Measurements from ENCODE around the gene DENND4A.

The DENND4A gene

DNA sequence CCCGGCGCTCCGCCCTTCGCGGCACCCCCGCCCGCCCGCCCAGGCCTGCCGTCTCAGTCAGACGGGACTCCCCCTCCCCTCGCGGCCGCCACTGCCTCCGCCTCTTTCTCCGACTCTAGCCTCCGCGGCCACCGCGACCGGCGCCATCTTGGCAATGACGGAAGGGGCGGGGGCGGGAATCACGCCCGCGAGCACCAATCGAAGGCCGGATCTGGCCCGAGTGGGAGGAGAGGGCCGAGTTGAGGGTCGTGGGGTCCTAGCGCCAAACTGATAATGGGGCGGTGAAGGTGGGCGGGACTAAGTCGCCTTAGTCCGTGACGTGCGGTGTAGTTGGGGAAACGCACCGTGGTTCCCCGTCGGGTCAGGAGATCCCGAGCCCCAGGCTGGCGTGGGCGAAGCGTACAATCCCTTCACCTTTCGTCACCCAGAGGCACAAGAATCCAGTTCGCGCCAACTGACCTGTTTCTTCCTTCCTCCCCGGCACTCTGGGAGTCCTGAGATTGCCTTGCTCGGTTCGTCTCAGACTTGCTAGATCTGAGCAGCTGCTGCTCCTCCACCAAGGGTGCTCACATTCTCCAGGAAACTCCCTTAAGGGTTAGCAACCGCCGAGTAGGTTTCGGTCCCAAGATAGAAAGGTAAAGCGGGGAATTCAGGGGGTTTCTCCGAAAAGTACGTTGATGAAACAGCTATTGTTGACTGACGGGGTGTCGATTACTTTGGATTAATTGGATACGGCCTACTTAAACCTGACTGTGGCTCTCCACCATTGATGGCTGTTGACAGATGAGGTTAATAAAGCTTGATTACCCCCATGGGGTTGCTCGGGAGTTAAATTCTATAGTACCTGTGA is at the start of gene DENND4A:
Gene DENND4A, minus strand, starts transcription at position 156 of the 850 bp plus-strand sequence. CDS start 35,843 bp downstream, outside the sequence.
- DNase-seq, result peak; percentile 98

DNA sequence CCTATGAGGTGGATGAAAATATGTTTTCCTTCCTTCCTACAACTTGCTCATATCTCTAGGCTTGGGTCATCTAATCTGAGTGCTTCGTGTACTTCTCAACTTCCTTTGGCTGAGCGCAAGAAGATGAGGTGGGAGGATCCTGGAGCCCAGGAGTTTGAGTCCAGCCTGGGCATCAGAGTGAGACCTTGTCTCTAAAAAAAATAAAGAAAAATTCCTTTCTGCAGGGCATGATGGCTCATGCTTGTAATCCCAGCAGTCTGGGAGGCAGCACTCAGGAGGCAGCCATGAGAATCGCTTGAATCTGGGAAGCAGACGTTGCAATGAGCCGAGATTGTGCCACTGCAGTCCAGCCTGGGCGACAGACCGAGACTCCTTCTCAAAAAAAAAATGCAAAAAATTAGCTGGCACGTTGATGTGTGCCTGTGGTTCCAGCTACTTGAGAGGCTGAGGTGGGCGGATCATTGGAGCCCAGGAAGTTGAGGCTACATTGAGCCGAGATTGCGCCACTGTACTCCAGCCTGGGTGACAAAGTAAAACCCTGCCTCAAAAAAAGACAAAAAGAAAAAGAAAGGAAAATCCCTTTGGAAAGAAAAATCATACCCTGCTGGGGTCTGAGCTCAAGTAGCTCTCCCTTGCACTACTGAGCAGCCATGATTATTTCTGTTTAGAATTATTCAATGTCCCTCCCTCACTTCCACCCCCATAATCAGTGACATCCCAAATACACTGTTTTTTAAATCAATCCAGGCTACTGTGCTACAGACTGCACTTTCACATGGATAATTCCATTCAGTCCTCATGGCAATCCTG is 49.2 kb upstream of the DENND4A start:
- DNase-seq, result no peak

DNA sequence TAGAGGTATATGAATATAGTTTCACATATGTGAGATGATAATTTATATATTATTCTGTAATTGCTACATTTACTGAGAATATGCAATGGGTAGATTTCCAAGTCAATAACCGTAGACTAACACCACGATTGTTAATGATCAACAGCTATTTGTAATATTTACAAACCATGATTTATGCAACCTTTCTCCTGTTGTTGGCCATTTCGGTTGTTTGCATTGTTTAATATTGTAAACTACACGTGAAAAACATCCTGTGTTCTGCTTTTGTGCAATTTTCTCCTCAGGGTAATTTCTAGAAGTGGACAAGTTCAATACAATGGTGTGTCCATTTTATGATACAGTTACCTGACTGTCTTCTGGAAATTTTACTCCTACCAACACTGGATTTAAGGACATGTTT is 47.9 kb upstream of the DENND4A start:
- no peak for DNase-seq

DNA sequence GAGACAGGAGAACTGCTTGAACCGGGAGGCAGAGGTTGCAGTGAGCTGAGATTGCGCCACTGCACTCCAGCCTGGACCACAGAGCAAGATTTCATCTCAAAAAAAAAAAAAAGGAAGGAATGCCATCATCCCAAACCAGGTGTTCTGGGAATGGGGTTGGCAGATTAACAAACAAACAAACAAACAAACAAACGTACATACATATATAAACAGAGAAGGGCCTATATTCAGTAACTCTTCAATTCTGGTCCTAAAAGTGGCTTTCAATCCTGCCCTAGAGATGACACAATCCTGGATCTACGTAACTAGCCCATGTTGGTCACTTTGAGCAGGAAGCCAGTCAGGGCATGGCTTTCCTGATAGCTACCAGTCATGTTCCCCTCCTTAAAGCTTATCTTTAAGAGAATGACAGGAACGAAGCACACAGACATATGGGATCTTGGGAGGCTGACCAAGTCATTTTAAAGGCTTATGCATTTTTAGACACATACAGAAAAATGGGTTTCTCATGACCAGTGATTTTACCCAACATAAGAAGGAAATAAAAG is 47.3 kb upstream of the DENND4A start:
- DNase-seq, result no peak

DNA sequence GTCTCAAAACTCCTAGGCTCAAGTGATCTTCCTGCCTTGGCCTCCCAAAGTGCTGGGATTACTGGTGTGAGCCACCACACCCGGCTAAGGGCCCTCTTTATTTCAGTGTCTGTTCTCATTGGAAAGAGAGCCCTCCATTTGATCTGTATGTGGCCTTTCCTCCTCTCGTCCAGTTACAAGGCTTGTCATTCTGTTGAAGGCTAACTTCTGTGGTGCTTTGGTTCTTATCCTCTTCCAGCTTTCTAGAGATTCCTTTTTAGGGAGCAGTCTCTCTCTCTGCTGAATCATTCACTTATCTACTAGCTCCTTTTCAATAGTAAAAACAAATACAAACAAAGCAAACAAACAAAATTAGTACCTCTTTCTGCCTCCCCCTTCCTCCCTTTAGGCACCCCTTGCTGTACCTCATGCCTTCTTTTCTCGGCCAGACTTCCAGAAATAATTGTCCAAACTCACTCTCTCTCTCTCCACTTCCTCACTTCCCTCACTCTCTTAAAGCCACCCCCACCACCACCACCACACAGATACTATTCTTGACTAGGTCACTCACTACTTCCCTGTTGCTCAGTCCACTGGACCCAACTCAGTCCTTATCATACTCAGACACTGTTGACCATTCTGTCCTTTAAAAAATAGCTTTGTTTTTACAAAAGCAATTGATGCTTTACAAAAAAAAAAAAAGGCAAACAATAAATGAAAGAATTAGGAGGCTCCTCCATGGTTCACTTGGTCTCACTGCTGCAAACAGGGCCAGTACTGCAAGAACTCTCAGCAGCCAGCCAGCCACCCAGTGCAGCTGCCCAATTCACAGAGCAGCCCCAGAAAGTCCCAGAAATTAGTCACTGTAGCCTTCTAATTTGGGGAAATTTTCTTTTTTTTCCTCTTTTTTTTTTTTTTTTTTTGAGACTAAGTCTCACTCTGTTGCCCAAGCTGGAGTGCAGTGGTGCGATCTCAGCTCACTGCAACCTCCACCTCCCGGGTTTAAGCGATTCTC is 45.5 kb upstream of the DENND4A start:
- DNase-seq, result no peak

DNA sequence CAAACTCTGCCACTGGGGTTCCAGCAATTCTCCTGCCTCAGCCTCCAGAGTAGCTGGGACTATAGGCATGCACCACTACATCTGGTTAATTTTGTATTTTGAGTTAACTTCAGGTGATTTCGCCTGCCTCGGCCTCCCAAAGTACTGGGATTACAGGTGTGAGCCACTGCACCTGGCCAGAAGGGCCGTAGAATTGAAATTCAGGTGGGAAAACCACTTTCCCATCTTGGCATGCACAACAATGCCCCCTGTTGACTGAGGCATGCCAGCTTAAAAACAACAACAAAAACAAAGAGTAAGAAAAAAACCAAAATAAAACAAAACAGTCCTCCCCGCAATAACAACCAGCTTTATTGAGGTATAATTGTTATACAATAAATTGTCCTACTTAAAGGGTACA is 44.6 kb upstream of the DENND4A start:
- no peak for DNase-seq

DNA sequence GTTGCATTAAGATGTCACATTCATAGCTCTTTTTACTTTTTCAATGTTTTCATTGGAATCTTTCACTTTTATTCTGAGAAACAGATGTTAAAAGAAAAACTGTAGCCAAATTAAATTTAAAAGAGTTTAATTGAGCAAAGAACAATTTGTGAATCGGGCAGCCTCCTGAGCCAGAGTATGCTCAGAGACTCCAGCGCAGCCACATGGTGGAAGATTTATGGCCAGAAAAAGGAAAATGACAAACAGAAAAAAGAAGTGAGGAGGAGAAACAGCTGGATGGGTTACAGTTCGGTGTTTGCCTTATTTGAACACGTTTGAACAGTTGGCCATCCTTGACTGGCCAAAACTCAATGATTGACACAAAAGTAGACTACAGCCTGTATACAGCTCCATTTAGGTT is 43.4 kb upstream of the DENND4A start:
- no peak for DNase-seq

DNA sequence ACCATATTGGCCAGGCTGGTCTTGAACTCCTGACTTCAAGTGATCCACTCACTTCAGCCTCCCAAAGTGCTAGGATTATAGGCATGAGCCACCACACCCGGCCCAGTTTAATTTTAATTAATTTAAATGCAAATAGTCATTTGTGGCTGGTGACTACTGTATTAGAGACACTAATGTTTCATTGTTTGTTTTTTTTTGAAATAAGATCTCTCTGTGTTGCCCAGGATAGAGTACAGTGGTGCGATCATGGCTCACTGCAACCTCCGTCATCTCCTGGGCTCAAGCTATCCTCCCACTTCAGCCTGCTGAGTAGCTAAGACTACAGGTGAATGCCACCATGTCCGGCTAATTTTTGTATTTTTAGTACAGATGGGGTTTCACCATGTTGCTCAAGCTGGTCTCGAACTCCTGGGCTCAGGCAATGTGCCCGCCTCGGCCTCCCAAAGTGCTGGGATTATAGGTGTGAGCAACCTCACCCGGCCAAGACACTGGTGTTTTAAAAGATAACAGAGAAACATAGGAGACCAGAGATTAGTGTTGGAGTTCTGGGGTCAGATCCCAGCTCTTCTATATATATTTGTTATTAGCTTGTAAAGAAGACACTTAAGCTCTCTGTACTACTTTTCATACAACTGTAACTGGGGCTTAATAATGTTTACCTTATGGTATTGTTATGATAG is 42.6 kb upstream of the DENND4A start:
- no peak for DNase-seq

DNA sequence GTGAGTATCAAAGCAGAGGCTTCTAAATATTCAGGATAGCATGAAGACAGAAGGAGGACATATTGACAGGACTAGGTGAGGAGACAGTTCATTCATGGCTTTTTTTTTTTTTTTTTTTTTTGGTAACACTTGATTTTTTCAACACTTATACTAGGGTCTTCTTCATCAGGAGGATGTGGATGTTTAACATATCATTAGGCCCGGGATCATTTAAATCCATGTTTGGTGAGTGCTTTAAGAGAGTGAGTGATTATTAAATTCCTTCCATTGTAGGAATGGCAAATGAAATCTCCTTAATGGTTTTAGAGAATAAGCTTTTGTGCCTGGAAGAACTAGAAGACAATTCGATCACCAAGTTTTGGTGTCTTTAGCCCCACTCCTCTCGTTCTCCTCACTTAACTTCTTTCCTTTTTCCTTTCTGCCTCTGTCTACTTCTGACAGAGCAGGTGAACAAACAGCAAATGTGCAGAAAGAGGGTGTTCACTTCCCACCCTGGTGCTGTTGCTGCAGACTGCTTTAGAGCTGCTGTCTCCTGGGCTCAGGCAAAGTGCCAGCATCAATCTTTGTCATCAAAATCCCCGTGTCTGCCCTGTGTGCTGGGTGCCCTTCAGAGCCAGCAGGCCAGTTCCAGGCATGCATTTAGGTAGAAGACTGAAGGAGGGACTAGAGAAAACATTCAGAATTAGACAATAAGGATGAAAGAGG is 41.6 kb upstream of the DENND4A start:
- no peak for DNase-seq

DNA sequence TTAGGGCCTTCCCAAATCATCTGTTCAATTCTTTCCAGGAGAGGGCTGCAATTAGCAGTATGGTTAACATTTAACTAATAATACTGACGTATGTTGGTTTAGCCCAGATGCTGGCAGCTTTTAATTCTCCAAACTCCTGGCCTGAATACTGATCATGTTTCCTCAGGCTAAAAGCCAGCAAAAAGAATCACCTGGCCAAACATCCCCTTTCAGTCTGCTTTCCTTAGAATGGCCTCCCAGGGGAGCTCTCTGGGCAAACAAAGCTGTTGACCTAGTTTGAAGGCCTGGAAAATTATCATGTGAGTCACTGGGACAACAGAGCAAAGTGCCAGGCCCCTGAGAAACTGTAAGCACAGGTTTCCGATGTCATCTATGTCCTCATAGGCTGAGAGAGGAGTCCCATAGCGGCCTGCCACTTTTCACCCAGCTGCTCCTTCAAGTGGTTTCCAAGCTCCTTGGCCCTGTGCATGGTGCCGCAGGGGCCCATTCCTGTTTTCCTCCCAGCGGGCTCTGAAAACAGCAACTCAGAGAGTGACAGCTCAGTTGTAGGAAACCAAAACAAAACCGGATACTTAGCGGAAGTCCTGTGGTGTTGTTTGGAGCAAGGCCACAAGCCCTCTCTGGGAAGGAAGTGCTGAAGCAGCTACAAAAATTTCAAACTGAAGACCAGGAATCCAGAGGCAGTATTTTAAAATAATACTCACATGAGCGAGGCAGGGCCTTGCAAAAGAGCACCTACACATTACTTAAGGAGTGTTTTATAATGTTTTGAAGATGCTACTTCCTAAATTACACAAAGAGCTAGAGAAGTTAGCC is 40.7 kb upstream of the DENND4A start:
- DNase-seq, result peak; percentile 21 to 25

DNA sequence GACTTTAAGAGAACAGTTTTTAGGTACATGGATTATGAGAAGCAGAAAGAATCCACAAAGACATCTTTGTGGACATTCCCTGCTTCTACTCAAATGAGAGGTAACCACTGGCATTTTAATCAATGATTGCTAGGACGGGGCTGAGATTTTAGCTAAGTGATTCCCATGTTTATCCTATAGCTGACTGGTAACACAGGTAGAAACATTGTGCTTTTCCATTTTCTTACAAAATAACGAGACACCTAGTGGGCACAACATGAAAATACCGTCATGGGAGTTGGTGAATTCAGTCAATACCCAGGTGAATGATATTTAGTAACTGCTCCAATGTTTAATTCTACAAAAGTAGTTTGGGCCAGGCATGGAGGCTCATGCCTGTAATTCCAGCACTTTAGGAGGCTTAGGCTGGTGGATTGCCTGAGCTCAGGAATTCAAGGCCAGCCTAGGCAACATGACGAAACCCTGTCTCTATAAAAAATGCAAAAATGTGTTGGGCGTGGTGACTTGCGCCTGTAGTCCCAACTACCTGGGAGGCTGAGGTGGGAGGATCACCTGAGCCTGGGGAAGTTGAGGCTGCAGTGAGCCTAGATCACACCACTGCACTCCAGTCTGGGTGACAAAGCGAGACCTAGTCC is 37.2 kb upstream of the DENND4A start:
- no peak for DNase-seq

DNA sequence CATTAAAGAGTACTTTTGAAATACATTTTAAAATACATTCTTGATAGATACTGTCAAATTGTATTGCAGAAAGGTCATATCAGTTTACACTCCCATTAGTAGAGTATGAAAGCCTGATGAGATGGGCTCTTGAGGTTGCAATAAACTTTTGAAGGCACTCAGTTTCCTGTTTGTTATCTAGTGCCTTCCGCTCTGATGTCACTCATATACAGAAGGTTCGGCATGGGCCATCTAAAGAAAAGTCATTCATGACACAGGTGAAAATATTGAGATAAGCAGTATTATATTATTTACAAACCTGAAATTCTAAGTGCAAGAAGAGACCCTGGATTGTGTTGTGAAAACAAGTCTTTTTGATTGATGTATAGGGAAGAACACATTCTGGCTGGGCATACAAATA is 36.5 kb upstream of the DENND4A start:
- DNase-seq, result no peak

DNA sequence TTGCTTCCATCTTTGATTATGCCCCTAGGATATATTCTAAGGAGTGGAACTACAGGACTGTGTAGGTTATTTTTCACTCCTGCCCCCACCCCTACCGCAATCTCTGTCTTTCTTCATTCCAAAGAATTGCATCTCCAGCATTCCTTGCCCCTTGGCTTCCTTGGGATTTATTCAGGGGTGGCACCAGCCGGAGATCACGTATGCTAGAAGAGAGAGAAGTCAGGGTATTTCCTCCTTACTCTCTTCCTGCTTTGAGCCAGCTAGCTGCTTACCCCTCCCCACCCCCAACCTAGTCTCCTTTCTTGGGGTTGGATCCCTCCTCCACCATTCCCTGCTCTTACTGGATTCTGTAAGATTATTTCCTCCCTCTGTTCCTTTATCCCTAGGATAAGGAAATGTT is 35.0 kb upstream of the DENND4A start:
- no peak for DNase-seq

DNA sequence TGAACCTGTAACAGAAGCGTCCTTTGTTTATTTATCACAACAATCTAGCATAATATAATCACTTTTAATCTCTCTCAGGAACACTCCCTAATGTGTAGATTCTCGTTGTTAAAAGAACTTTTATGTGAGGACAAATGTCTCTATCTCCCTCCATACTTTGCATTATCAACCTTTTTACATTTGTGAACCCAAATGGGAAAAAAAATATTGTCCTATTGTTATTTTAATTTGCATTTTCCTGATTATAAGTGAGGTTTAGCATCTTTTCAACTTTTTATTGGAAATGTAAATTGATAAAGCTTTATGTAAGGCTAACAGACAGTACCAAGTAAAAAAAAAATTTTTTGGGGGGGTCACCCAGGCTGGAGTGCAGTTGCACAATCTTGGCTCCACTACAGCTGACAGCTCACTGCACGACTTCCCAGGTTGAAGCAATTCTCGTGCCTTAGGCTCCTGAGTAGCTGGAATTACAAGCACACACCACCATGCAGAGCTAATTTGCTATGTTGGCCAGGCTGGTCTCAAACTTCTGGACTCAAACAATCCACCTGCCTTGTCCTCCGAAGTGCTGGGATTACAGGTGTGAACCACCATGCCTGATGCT is 33.0 kb upstream of the DENND4A start:
- DNase-seq, result no peak

DNA sequence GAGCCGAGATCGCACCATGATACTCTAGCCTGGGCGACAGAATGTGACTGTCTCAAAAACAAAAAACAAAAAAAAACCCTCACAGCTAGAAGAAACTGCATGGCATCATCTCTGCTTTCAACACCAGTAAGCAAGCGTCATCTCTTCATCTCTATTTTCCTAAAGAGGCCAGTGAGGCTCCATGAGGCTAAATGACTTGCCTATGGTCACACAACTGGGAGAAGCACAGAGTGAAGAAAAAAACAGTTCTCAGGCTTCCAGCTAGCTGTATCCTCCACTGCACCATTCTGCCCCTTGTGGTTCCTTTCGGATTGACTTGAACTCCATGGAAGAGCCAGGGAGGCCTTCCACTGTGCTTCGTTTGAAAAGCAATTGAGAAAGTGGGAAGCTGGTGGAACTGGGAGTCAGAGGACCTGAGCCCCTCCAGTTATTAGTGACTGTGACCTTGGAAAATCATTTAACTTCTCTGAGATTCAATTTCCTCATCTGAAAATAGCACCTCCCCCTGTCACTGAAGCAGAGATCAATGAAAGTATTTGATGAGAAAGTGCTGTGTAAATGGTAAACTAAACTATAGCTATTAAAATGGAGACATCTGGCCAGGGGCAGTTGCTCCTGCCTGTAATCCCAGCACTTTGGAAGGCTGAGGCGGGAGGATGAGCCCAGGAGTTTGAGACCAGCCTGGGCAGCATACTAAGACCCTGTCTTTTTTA is 32.1 kb upstream of the DENND4A start:
- no peak for DNase-seq

DNA sequence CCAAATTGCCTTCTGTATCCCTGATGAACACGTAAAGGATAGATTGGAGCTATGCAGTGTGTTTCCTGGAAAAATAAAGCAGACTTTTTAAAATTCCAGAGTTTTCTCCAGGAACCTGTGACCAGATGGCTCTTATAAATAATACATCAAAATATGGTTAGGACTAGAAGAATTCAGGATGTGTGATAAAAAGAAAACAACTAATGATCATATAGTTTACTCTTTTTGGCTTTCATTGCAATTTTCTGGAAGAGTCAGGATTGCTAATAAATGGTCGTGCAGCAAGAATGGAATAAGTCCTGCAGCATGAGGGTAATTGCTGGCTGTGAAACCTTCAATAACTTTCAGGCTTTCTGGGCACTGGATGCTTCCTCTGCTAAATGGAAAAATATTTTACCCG is 30.2 kb upstream of the DENND4A start:
- no peak for DNase-seq

DNA sequence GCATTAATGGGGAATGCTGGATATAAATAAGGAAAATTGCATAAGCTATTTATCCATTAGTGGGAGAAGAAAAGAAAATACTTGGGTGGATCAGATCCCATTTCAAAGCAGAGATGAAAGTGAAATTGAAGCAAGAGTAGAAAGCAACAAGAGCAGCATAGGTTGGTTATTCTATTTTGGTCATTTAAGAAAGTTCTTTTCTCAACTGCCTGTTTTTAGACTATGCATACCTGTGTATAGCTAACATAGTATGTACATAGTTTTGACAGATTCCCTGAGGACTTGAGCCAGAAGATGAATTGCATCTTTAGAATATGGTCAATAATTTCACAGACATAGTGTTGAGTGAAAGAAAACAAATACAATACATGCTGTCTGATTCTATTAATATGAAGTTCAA is 29.0 kb upstream of the DENND4A start:
- DNase-seq, result no peak

DNA sequence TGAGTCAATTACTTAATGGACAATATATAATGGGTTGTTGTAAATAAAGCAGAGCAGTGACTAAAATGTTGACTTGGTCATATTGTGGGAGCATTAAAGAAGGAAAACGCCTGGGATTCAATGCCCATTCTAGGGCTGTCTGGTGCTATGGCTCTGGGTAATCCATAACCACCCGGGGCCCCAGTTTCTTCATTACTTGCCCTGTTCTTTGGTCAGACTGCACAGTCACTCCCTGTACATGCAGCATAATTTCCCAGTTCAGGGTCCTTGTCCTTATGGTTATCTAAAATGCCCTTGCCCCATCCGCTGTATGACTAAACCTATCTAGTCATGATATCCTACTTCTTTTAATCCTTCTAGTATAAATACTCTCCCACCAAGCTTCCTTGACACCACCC is 27.5 kb upstream of the DENND4A start:
- no peak for DNase-seq

All from activated CD4-positive, alpha-beta T cell treated with anti-CD3 and anti-CD28 coated beads, Interleukin-2, amount 50 U/mL, for 4 hours (primary cell).